Neural progenitor cell (in vitro differentiated cells): ENCODE measurements around the gene CHERP.
"Not testable (repeated sequence)": the region's sequence is repeated elsewhere in the genome, so short reads cannot be mapped to it uniquely, and the experiment has no call there.

ENCODE experiments used
- EZH2phosphoT487 ChIP-seq: fragments of 200-600 bp; sonication (generic); IDR thresholded peaks from 2 replicates; pipeline ENCODE4 v1.6.1; 2017; ENCODE audit warnings: antibody characterized with exemption
- TF ChIP-seq, protein P1 (sequence below): fragments of 200-600 bp; sonication (generic); IDR thresholded peaks from 2 replicates; pipeline ENCODE4 v1.5.1; 2017; ENCODE audit warnings: antibody characterized with exemption, mild to moderate bottlenecking

DNA sequence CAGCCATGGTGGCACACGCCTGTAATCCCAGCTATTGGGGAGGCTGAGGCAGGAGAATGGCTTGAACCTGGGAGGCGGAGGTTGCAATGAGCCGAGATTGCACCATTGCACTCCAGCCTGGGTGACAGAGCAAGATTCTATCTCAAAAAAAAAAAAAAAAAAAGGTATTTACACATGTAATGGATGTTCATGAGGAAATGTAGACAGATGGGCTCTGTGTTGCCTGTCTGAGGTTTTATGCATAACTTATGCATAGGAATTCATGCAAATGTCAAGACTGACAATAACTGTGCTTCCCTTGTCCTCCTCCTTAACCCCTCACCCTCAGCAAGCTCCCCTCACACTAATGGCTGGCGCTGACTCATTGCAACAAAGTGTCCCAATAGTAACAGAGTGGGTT lies 55.8 kb downstream of the CHERP start:
- TF ChIP-seq, protein P1, sequence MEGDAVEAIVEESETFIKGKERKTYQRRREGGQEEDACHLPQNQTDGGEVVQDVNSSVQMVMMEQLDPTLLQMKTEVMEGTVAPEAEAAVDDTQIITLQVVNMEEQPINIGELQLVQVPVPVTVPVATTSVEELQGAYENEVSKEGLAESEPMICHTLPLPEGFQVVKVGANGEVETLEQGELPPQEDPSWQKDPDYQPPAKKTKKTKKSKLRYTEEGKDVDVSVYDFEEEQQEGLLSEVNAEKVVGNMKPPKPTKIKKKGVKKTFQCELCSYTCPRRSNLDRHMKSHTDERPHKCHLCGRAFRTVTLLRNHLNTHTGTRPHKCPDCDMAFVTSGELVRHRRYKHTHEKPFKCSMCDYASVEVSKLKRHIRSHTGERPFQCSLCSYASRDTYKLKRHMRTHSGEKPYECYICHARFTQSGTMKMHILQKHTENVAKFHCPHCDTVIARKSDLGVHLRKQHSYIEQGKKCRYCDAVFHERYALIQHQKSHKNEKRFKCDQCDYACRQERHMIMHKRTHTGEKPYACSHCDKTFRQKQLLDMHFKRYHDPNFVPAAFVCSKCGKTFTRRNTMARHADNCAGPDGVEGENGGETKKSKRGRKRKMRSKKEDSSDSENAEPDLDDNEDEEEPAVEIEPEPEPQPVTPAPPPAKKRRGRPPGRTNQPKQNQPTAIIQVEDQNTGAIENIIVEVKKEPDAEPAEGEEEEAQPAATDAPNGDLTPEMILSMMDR, result not testable (repeated sequence)
- TF ChIP-seq EZH2phosphoT487, result not testable (repeated sequence)
